RWPE2 (cell line): ENCODE results near the gene GDF11.

ENCODE experiments used
- ATAC-seq: fragments of 200-7000 bp; cut with Tn5 transposase; 3 replicates; pipeline ENCODE4 v1.9.1; 2021; ENCODE audit warnings: low read depth
- DNase-seq: peaks from one replicate; pipeline ENCODE4 v3.0.0-alpha.2; 2020; ENCODE audit warnings: low spot score
- H3K27ac ChIP-seq: fragments of 450-650 bp; 2 replicates; pipeline ENCODE4 v1.5.1; 2017; ENCODE audit warnings: mild to moderate bottlenecking; ENCODE audit not compliant: poor library complexity, severe bottlenecking
- H3K27me3 ChIP-seq: fragments of 250-450 bp; sonication (Bioruptor Pico); 2 replicates; pipeline ENCODE4 v1.5.1; 2021; ENCODE audit warnings: mild to moderate bottlenecking, moderate library complexity; ENCODE audit not compliant: insufficient read depth, poor library complexity, severe bottlenecking
- H3K36me3 ChIP-seq: fragments of 250-450 bp; sonication (Bioruptor Pico); 2 replicates; pipeline ENCODE4 v1.5.1; 2020; ENCODE audit warnings: low read depth, mild to moderate bottlenecking, moderate library complexity
- H3K4me1 ChIP-seq: fragments of 250-450 bp; sonication (Bioruptor Pico); 2 replicates; pipeline ENCODE4 v1.5.1; 2021; ENCODE audit warnings: mild to moderate bottlenecking, moderate library complexity; ENCODE audit not compliant: insufficient read depth, poor library complexity, severe bottlenecking
- H3K4me3 ChIP-seq: fragments of 250-450 bp; sonication (Bioruptor Pico); 2 replicates; pipeline ENCODE4 v1.5.1; 2021; ENCODE audit warnings: mild to moderate bottlenecking, moderate library complexity; ENCODE audit not compliant: severe bottlenecking
- H3K9me3 ChIP-seq: fragments of 250-450 bp; sonication (Bioruptor Pico); 2 replicates; pipeline ENCODE4 v1.5.1; 2021; ENCODE audit warnings: mild to moderate bottlenecking, moderate library complexity; ENCODE audit not compliant: severe bottlenecking
- TF ChIP-seq, protein P1 (sequence below): fragments of 450-650 bp; IDR thresholded peaks from one replicate; pipeline ENCODE4 v1.5.1; 2017; ENCODE audit warnings: mild to moderate bottlenecking, moderate library complexity; ENCODE audit not compliant: poor library complexity, severe bottlenecking

GDF11 gene

GRCh38 chr12:55727643-55728185, 15.2 kb upstream of the GDF11 start:
- Histone ChIP-seq H3K27me3 (no peaks in the 10 kb centered on the region), H3K36me3 (peaks cover 39% of the 10 kb centered on the region), H3K9me3 (no peaks in the 10 kb centered on the region), H3K4me3 (peak overlapping the region; percentile 74), H3K4me1 (peaks cover 14% of the 10 kb centered on the region), H3K27ac (peak overlapping the region; percentile 95)
- no peak for DNase-seq
- TF ChIP-seq, protein P1, sequence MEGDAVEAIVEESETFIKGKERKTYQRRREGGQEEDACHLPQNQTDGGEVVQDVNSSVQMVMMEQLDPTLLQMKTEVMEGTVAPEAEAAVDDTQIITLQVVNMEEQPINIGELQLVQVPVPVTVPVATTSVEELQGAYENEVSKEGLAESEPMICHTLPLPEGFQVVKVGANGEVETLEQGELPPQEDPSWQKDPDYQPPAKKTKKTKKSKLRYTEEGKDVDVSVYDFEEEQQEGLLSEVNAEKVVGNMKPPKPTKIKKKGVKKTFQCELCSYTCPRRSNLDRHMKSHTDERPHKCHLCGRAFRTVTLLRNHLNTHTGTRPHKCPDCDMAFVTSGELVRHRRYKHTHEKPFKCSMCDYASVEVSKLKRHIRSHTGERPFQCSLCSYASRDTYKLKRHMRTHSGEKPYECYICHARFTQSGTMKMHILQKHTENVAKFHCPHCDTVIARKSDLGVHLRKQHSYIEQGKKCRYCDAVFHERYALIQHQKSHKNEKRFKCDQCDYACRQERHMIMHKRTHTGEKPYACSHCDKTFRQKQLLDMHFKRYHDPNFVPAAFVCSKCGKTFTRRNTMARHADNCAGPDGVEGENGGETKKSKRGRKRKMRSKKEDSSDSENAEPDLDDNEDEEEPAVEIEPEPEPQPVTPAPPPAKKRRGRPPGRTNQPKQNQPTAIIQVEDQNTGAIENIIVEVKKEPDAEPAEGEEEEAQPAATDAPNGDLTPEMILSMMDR: no peak
- no peak for ATAC-seq

DNA sequence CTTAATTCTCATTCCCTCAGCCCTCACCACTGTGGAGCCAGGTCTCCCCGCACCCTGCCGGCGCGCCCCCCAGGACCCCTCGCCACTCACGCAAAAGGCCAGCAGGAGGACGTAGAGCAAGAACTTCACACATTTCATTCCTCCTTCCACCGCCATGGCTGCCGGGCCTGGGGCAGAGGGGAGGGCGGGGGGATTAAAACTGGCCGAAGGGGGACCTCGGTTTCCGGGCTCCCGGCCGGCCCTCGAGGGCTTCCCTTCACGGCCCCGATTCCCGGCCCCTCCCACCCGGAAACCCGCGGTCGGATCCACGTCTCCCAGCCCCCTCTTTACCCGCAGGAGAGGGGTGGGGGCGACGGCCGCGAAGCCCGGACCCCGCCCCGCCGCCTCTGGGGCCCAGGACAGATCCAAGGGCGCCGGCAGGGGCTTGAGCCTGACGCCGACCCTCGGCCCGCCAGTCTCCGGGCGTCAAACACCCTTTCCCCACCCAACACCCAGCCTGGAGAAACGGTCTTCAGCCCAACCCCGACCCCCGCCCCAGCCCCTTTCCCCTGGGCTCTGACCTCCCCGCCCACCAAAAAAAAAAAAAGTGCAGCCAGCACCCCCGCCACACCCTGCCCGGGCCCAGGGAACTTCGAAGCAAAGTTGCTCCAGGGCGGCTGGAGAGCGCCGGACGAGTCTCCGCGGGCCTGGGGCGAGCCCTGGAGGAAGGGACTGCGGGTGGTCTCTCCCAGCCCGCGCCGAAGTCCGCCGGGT, 14.6 kb upstream of the GDF11 start:
- Histone ChIP-seq H3K27ac (peak overlapping the region; percentile 95), H3K4me3 (peak overlapping the region; percentile 74), H3K36me3 (peaks cover 39% of the 10 kb centered on the region), H3K27me3 (no peaks in the 10 kb centered on the region), H3K9me3 (no peaks in the 10 kb centered on the region), H3K4me1 (peaks cover 14% of the 10 kb centered on the region)
- peak; percentile 4 for ATAC-seq
- TF ChIP-seq, protein P1: no peak
- no peak for DNase-seq

GRCh38 chr12:55728939-55729818, 13.7 kb upstream of the GDF11 start, which contains the start of gene CD63:
Gene CD63 (minus strand): TSS chr12:55729009. CDS start chr12:55728341, 668 bp downstream.
- ATAC-seq: peak; percentile 81

DNA sequence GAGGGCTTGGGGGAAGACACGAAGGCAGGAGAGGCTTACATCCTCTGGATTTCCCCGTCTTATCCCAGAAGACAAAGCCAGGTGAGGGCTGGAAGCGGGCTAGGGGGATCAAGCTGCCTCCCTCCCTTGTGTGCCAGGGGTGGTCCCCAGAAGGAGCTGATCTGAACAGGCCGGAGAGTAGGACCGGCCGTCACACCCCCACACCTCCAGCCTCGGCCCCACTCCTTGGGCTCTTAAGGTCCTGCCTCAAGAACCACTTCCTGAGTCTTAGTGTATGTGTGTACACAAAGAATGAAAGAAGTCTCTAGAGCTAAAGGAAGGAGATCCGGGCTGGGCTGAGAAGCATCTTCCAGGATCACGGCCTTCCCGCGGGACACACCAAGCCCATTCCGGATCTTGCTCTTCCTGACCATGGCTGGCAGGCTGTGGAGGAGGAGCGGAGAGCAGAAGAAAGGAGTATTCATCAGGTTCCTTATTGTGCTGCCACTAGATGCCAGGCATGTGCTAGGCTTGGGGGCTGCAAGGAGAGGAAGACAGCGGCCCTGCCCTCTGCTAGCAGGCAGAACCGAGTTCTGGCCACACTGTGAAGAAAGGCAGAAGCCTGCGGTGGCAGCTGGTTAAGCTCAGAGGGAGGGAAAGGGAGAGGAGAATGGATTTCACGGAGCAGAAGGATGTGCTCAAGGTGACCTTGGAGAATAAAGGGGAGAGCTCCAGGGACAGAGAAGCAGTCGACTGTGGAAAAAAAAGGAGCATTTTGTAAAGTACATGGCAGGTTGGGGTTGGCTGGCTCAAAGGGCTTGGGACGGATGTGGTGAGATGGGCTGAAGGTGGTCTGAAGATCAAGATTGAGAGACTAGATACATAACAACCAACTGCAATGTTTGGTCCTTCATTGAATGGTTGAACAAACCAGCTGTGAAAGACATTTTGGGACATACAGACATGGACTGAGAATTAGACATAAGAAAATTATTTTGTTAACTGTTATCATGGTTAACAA, 12.8 kb upstream of the GDF11 start:
- TF ChIP-seq, protein P1: peak; percentile 25
- Histone ChIP-seq H3K9me3 (no peaks in the 10 kb centered on the region), H3K27ac (peak overlapping the region; percentile 95), H3K36me3 (peaks cover 24% of the 10 kb centered on the region), H3K4me3 (peak overlapping the region; percentile 74), H3K27me3 (no peaks in the 10 kb centered on the region), H3K4me1 (peaks cover 14% of the 10 kb centered on the region)
- ATAC-seq: peak; percentile 32
- DNase-seq: no peak

More at GRCh38 chr12:55728939-55729818, 13.7 kb upstream of the GDF11 start, which contains the start of gene CD63:
- Histone ChIP-seq H3K27ac (peak within 1 kb of the TSS; percentile 95), H3K9me3 (no peaks in the 10 kb centered on the region), H3K4me1 (peaks cover 14% of the 10 kb centered on the region), H3K27me3 (no peaks in the 10 kb centered on the region), H3K36me3 (peaks cover 33% of the 10 kb centered on the region), H3K4me3 (peak within 1 kb of the TSS; percentile 74)
- DNase-seq: peak; percentile 94
- TF ChIP-seq, protein P1: no peak
